ENCODE results near the gene TOR3A. TPM values are rescaled to one million over a fixed set of nuclear protein-coding genes. Genes with fewer than 3 reads are reported as not detected.

TOR3A gene
- total RNA-seq, 4 donors from 2014 or later: 38.6 to 55.8 (median 39.1) TPM

DNA sequence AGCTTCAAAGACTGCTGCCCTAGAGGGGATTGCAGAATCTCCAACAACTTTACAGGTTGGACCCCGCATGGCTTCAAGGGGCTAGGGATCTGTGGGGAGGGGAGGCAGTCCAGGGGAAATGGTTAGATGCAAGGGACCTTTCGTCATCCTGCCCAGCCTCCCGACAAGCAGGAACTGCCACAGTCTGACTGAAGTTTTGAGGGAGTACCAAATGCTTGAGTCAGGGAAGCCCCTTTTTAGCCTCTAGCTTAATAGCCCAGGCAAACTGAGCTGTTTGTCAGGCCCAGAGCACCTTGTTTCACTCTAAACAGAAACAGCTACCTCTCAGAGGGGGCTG, 1.1 kb downstream of the TOR3A start:
- Histone ChIP-seq H3K36me3 (peaks cover 9 to 32% (median 31%) of the 10 kb centered on the region in 4 donors), H3K4me3 (peak overlapping the region; percentile 83 to 93 (median 89)), H3K27me3 (no peaks in the 10 kb centered on the region), H3K4me1 (peaks cover 15 to 37% (median 28%) of the 10 kb centered on the region in 4 donors), H3K9me3 (no peaks in the 10 kb centered on the region), H3K27ac (replicated peaks in 1 of 4) (peak overlapping the region; percentile 87 to 95 (median 91))
- whole genome bisulfite sequencing: 0% methylated on average over 2 of the region's 3 CpGs
- intact Hi-C loops (cut with DNase I): loop anchor here (10.0 kb wide), 1 partner anchor 212 kb away; the partner anchor contains the start of gene SOAT1
- TF ChIP-seq EP300 (IDR thresholded peaks at IDR 0.05): no peak
- TF ChIP-seq POLR2A (IDR thresholded peaks at IDR 0.05; ENCODE audit: low read depth): no peak
- TF ChIP-seq POLR2AphosphoS5 (IDR thresholded peaks at IDR 0.05): no peak
- TF ChIP-seq, protein P1, sequence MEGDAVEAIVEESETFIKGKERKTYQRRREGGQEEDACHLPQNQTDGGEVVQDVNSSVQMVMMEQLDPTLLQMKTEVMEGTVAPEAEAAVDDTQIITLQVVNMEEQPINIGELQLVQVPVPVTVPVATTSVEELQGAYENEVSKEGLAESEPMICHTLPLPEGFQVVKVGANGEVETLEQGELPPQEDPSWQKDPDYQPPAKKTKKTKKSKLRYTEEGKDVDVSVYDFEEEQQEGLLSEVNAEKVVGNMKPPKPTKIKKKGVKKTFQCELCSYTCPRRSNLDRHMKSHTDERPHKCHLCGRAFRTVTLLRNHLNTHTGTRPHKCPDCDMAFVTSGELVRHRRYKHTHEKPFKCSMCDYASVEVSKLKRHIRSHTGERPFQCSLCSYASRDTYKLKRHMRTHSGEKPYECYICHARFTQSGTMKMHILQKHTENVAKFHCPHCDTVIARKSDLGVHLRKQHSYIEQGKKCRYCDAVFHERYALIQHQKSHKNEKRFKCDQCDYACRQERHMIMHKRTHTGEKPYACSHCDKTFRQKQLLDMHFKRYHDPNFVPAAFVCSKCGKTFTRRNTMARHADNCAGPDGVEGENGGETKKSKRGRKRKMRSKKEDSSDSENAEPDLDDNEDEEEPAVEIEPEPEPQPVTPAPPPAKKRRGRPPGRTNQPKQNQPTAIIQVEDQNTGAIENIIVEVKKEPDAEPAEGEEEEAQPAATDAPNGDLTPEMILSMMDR (IDR thresholded peaks at IDR 0.05): no peak
- DNase-seq (ENCODE audit: extremely low spot score): no peak

DNA sequence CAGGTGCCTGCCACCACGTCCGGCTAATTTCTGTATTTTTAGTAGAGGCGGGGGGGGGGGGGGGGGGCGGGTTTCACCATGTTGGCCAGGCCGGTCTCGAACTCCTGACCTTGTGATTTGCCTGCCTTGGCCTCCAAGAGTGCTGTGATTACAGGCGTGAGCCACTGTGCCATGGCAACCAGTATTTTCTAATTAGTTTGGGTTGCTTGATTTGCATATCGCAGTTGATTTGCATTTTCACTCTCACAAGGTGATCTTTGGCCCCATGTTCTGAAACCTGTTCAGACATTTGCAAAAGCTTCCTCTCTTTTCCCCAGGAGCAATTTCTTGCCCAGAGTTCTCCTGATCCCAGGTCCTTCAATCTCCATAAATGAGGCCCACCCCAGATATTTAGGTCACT, 1.7 kb downstream of the TOR3A start:
- intact Hi-C loops (cut with DNase I): loop anchor here (10.0 kb wide), 1 partner anchor 211 kb away; the partner anchor contains the start of gene SOAT1
- no peak for TF ChIP-seq POLR2AphosphoS5 (IDR thresholded peaks at IDR 0.05)
- TF ChIP-seq, protein P1 (IDR thresholded peaks at IDR 0.05): no peak
- no peak for TF ChIP-seq EP300 (IDR thresholded peaks at IDR 0.05)
- TF ChIP-seq POLR2A (IDR thresholded peaks at IDR 0.05; ENCODE audit: low read depth): no peak
- H3K27me3 ChIP-seq: no peaks in the 10 kb centered on the region
- no peak for DNase-seq (ENCODE audit: extremely low spot score)
- peaks cover 15 to 38% (median 36%) of the 10 kb centered on the region in 4 donors for H3K36me3 ChIP-seq
- 68% methylated on average over 5 of the region's 8 CpGs for WGBS
- no peaks in the 10 kb centered on the region for H3K9me3 ChIP-seq
- no peak overlapping the region for H3K27ac ChIP-seq (replicated peaks in 1 of 4)
- H3K4me3 ChIP-seq: peak overlapping the region in 1 of 4 donors; percentile 83
- H3K4me1 ChIP-seq: peaks cover 15 to 37% (median 28%) of the 10 kb centered on the region in 4 donors

DNA sequence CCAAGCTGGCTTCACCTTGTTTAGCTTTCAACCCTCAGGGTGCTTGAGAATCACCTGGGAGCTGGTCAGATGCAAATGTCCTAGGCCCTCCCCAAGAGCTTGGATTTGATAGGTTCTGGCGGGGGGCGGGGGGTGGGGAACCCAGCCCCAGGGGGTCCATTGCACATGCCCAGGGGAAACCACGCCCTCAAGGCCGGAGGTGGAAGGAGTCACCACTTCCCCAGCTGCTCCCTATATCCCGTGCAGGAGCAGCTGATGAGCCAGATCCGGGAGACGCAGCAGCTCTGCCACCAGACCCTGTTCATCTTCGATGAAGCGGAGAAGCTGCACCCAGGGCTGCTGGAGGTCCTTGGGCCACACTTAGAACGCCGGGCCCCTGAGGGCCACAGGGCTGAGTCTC, 5.8 kb downstream of the TOR3A start:
- Histone ChIP-seq H3K4me3 (no peak overlapping the region), H3K27ac (replicated peaks in 1 of 4) (no peak overlapping the region), H3K4me1 (peaks cover 23 to 55% (median 45%) of the 10 kb centered on the region in 4 donors), H3K27me3 (no peaks in the 10 kb centered on the region), H3K9me3 (no peaks in the 10 kb centered on the region), H3K36me3 (peaks cover 19 to 69% (median 53%) of the 10 kb centered on the region in 4 donors)
- 74% methylated on average over 6 of the region's 11 CpGs for WGBS
- DNase-seq (ENCODE audit: extremely low spot score): no peak
- intact Hi-C loops (cut with DNase I): loop anchor here (10.0 kb wide), 1 partner anchor 207 kb away; the partner anchor contains the start of gene SOAT1
- TF ChIP-seq EP300 (IDR thresholded peaks at IDR 0.05): no peak
- no peak for TF ChIP-seq POLR2AphosphoS5 (IDR thresholded peaks at IDR 0.05)

DNA sequence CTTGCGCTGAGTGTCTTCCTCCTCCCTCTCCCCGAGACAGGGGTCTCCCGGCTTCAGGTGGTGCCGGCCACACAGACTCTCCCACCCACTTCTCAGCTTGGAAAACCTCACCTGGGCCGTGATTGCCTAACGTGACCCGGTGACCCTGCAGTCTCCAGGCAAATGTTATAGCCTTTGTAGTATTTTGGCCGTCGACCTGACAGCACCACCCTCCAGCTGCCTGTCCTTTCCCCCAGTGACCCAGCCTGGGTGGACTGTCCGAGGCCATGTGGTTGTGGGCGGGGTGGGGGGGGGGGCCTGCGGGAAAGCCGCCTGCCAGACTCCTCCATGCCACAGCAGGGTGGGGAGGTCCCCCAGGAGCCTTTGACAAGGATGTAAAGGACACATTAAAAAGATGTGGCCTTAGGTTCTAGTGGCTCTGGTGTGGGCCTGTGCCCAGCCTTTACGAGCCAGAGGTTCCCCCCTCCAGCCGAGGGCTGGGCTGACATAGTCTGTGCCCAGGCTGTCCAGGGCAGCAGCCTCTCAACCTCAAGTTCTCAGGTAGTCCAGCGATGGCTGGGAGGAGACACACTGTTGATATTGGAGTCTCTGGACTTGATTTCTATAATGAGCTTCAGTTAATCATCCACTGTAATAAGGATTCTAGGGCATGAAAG, 8.1 kb downstream of the TOR3A start:
- H3K4me3 ChIP-seq: no peak overlapping the region
- intact Hi-C loops (cut with DNase I): loop anchor here (10.0 kb wide), 1 partner anchor 205 kb away; the partner anchor contains the start of gene SOAT1
- TF ChIP-seq, protein P1 (IDR thresholded peaks at IDR 0.05): no peak
- TF ChIP-seq POLR2AphosphoS5 (IDR thresholded peaks at IDR 0.05): no peak
- TF ChIP-seq EP300 (IDR thresholded peaks at IDR 0.05): no peak
- TF ChIP-seq POLR2A (IDR thresholded peaks at IDR 0.05; ENCODE audit: low read depth): no peak
- H3K4me1 ChIP-seq: peaks cover 17 to 40% (median 33%) of the 10 kb centered on the region in 4 donors
- peak; percentile 86 for DNase-seq (ENCODE audit: extremely low spot score)
- 86% methylated on average over 10 of the region's 16 CpGs for WGBS
- no peaks in the 10 kb centered on the region for H3K27me3 ChIP-seq
- H3K36me3 ChIP-seq: peaks cover 35 to 86% (median 71%) of the 10 kb centered on the region in 4 donors
- no peaks in the 10 kb centered on the region for H3K9me3 ChIP-seq
- H3K27ac ChIP-seq (replicated peaks in 1 of 4): peak overlapping the region in 3 of 4 donors; percentile 33 to 65 (median 35)

DNA sequence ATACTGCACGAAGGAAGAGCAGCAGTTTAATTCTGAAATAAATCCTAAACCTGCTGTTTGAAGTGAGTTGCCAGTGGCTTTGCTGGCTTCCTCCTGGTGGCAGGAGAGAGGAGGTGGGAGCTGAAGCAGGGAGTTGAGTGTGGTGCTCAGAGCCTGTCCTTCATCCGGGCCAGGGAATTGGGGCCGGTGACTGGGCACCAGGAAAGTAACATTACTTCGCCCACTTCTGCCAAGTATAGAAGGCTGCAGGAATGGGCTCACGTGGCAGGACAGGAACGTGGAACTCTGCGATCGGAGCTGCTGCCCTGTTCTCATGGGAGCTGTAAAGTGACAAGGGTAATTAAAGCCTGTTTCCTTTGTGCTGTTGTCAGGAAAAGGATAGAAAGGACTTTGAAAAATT, 8.7 kb downstream of the TOR3A start:
- Histone ChIP-seq H3K9me3 (no peaks in the 10 kb centered on the region), H3K4me3 (no peak overlapping the region), H3K4me1 (peaks cover 17 to 40% (median 32%) of the 10 kb centered on the region in 4 donors), H3K27ac (replicated peaks in 1 of 4) (peak overlapping the region in 2 of 4 donors; percentile 45 to 65), H3K36me3 (peaks cover 40 to 87% (median 73%) of the 10 kb centered on the region in 4 donors), H3K27me3 (no peaks in the 10 kb centered on the region)
- TF ChIP-seq, protein P1 (IDR thresholded peaks at IDR 0.05): no peak
- TF ChIP-seq POLR2A (IDR thresholded peaks at IDR 0.05; ENCODE audit: low read depth) (no peak), EP300 (IDR thresholded peaks at IDR 0.05) (no peak), POLR2AphosphoS5 (IDR thresholded peaks at IDR 0.05) (no peak)
- intact Hi-C loops (cut with DNase I): no loop called here
- WGBS: 74% methylated on average over 8 of the region's 8 CpGs
- DNase-seq (ENCODE audit: extremely low spot score): no peak

Measured in esophagus muscularis mucosa (tissue), 4 donors.